H7 (cell line): ENCODE measurements around the gene TMEM174. TPM values are rescaled to one million over a fixed set of nuclear protein-coding genes. Genes with fewer than 3 reads are reported as not detected.
A peak's percentile ranks its signal among the peaks of the same experiment; 100 is the strongest.

ENCODE experiments used
- DNase-seq: peaks from one replicate; pipeline ENCODE4 v3.0.0; 2012
- H3K27me3 ChIP-seq: 2 replicates; pipeline ENCODE4 v1.6.0; 2011; ENCODE audit warnings: mild to moderate bottlenecking, low read length; ENCODE audit not compliant: control insufficient read depth, insufficient read depth
- H3K36me3 ChIP-seq: replicated peaks from 2 replicates; pipeline ENCODE4 v1.5.1; 2011; ENCODE audit warnings: low read length; ENCODE audit not compliant: control insufficient read depth, insufficient read depth
- H3K4me3 ChIP-seq: 2 replicates; pipeline ENCODE4 v1.5.1; 2011; ENCODE audit warnings: low read depth, mild to moderate bottlenecking, control low read depth, low read length, moderate library complexity; ENCODE audit not compliant: insufficient read depth
- total RNA-seq: library from RNA; depleted of rRNA; stranded (reverse); fragments of >200 nt; shearing (Covaris generic); gene quantifications from 2 replicates; pipeline ENCODE4 v1.2.3, GENCODE V29; 2014

TMEM174 gene
- total RNA-seq, 1 experiment from 2014 or later = not detected

GRCh38 chr5:73171495-73171894, 1.5 kb upstream of the TMEM174 start:
- Histone ChIP-seq H3K36me3 (no peaks in the 10 kb centered on the region), H3K27me3 (no peaks in the 10 kb centered on the region), H3K4me3 (no peak overlapping the region)
- DNase-seq = no peak

- H3K4me3 ChIP-seq = no peak overlapping the region
- H3K36me3 ChIP-seq = no peaks in the 10 kb centered on the region
- DNase-seq = no peak
- no peaks in the 10 kb centered on the region for H3K27me3 ChIP-seq
Measured at GRCh38 chr5:73174100-73174815, 1.3 kb downstream of the TMEM174 start.

- no peaks in the 10 kb centered on the region for H3K27me3 ChIP-seq
- DNase-seq = no peak
- H3K4me3 ChIP-seq = no peak overlapping the region
Measured at GRCh38 chr5:73176250-73176649, 3.3 kb downstream of the TMEM174 start.

GRCh38 chr5:73178265-73178664, 5.3 kb downstream of the TMEM174 start:
- no peaks in the 10 kb centered on the region for H3K36me3 ChIP-seq
- H3K27me3 ChIP-seq = no peaks in the 10 kb centered on the region
- no peak overlapping the region for H3K4me3 ChIP-seq
- no peak for DNase-seq

More at GRCh38 chr5:73176250-73176649, 3.3 kb downstream of the TMEM174 start:
- H3K36me3 ChIP-seq = no peaks in the 10 kb centered on the region

DNA sequence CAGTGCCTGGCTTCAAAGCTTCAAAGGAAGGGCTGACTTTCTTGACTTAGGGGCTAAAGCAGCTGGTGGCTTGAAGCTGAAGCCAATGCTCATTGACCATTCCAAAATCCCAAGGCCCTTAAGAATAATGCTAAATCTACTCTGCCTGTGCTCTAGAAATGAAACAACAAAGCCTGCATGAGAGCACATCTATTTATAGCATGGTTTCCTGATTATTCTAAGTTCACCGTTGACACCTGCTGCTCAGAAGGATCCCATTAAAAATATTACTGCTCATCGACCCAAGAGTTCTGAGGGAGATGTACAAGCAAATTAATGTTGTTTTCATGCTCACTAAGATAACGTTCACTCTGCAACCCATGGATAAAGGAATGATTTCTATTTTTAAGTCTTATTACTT, 6.7 kb downstream of the TMEM174 start:
- Histone ChIP-seq H3K36me3 (no peaks in the 10 kb centered on the region), H3K4me3 (no peak overlapping the region), H3K27me3 (no peaks in the 10 kb centered on the region)
- no peak for DNase-seq

DNA sequence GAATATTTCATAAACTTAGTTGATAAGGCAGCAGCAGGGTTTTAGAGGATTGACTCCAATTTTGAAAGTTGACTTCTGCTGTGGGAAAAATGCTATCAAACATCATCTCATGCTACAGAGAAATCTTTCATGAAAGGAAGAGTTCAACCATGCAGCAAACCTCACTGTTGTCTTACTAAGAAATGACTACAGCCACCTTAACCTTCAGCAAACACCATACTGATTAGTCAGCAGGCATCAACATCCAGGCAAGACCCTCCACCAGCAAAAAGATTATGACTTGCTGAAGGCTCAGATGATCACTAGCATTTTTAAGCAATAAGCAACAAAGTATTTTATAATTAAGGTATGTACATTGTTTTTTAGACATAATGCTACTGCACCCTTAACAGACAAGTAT, 7.6 kb downstream of the TMEM174 start:
- no peak for DNase-seq
- no peak overlapping the region for H3K4me3 ChIP-seq
- no peaks in the 10 kb centered on the region for H3K36me3 ChIP-seq
- no peaks in the 10 kb centered on the region for H3K27me3 ChIP-seq

GRCh38 chr5:73182307-73182706, 9.3 kb downstream of the TMEM174 start:
- no peaks in the 10 kb centered on the region for H3K36me3 ChIP-seq
- H3K27me3 ChIP-seq = no peaks in the 10 kb centered on the region
- H3K4me3 ChIP-seq = no peak overlapping the region
- no peak for DNase-seq

DNA sequence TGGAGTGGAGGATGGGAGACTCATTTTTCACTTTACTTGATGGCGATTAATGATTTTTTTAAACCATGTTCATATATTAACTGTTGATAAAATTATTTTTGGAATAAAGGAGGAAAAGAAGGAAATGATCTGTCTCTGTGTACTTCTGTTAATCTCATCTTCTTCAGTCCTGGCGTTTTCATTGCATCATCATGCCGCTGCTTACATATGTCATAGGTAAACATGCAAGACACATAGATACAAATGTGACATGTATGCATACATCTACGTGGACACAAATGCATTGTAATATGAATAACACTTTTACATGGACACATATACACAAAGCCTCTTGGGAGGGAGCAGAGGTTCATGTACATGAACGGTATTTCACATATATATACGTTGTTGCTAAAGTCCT, 10.0 kb downstream of the TMEM174 start:
- no peak for DNase-seq
- Histone ChIP-seq H3K27me3 (no peaks in the 10 kb centered on the region), H3K4me3 (no peak overlapping the region), H3K36me3 (no peaks in the 10 kb centered on the region)

DNA sequence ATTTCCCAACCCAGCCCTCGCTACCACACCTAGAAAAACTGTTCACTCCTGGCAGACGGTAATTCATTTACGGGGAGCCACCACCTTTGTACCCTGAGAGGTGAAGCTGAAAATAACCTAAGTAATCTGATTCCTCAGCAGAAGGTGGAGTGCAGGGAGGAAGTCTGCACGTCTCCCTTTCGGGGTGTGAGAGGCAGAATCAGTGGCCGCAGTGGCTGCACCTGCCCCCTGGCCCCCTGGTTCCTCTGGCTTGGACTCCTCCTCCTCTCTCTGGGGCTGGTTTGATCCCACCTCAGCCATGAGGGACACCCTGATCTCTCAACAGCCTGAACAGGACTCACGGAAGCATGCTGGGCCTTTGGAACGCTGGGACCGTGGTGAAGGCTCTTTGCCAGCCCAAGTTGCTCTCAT, 10.5 kb downstream of the TMEM174 start:
- Histone ChIP-seq H3K4me3 (no peak overlapping the region), H3K36me3 (no peaks in the 10 kb centered on the region), H3K27me3 (no peaks in the 10 kb centered on the region)
- no peak for DNase-seq

- H3K27me3 ChIP-seq = no peaks in the 10 kb centered on the region
- no peaks in the 10 kb centered on the region for H3K36me3 ChIP-seq
- H3K4me3 ChIP-seq = no peak overlapping the region
- no peak for DNase-seq
Measured at GRCh38 chr5:73186976-73187375, 14.0 kb downstream of the TMEM174 start.

- Histone ChIP-seq H3K27me3 (no peaks in the 10 kb centered on the region), H3K36me3 (no peaks in the 10 kb centered on the region), H3K4me3 (no peak overlapping the region)
- peak; percentile 39 for DNase-seq
Measured at GRCh38 chr5:73188764-73189531, 16.0 kb downstream of the TMEM174 start.

DNA sequence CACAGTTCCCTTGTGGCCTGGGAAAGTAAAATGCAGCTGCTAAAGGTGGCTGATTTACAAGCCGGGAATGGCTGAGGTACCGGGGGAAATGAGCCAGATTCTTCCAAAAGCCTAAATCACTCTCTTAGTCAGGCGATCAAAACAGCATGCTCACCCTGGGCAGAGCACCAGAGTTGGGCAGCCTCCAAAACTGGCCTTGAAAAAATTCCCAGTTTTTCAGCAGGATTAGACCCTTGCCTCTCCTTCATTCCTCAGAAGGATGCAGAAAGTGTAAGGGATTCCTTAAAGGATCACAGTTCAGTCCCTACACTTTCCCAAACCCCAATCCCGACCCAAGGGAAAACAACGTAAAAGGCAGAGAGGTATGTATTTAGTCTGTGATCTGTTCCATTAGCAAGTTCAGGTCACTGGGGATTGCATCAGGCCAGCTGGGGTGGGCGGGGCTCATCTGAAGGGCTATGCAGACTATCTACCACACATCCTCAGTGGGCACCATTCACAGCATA, 16.9 kb downstream of the TMEM174 start:
- Histone ChIP-seq H3K27me3 (no peaks in the 10 kb centered on the region), H3K36me3 (no peaks in the 10 kb centered on the region), H3K4me3 (no peak overlapping the region)
- DNase-seq = no peak

DNA sequence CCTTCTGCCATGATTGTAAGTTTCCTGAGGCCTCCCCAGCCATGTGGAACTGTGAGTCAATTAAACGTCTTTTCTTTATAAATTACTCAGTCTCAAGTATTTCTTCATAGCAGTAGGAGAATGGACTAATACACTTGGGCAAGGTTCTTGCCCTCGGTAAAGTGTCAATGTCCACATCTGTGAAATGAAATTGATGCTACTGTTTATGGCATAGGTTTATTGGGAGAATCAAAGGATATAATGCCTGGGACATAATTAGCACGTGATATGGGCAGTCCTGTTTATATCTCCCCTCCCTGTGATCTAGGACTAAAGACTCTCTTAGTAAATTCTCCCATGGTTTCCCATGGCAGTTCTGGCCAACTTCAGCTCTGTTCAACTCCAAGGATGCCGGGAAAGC, 19.4 kb downstream of the TMEM174 start:
- no peak for DNase-seq
- Histone ChIP-seq H3K4me3 (no peak overlapping the region), H3K36me3 (no peaks in the 10 kb centered on the region), H3K27me3 (no peaks in the 10 kb centered on the region)

DNA sequence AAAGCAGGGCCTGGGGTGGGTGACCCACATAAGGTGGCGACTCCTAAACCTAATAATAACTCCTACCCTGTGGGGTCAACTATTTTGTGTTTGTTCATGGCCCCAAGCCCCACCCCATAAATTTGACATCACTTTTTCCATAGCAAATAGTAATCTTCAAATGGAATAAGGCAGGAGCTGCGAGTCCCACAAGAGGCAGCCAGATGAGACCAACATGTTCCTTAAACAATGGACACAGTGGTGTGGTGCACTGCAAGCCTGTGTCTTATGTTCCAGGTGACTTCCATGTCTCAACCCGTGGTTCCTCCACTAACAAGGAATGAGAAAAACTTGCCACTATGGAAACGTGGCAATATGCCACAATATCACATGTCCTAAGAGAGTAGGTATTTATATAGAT, 20.6 kb downstream of the TMEM174 start:
- no peak for DNase-seq
- Histone ChIP-seq H3K4me3 (no peak overlapping the region), H3K27me3 (no peaks in the 10 kb centered on the region), H3K36me3 (no peaks in the 10 kb centered on the region)

GRCh38 chr5:73196201-73196600, 23.2 kb downstream of the TMEM174 start:
- Histone ChIP-seq H3K27me3 (no peaks in the 10 kb centered on the region), H3K4me3 (no peak overlapping the region), H3K36me3 (no peaks in the 10 kb centered on the region)
- no peak for DNase-seq
